Neutrophil (primary cell): ENCODE data around the gene OR5D16.

ENCODE experiments used
- H3K27ac ChIP-seq: fragments of 200-600 bp; sonication (generic); 2 replicates; pipeline ENCODE4 v1.5.1; 2016; ENCODE audit warnings: mild to moderate bottlenecking, moderate library complexity
- H3K27me3 ChIP-seq: fragments of 200-600 bp; sonication (generic); 2 replicates; pipeline ENCODE4 v1.6.0; 2016; ENCODE audit warnings: mild to moderate bottlenecking
- H3K36me3 ChIP-seq: fragments of 200-600 bp; sonication (generic); 2 replicates; pipeline ENCODE4 v1.5.1; 2017
- H3K4me1 ChIP-seq, 2 experiments: fragments of 200-600 bp in 1 of 2; sonication (generic) in 1 of 2; 1 replicate in 1 of 2; 2 replicates in 1 of 2; pipeline versions ENCODE4 v1.5.1 to v1.6.1; 2013 to 2016; ENCODE audit warnings: low read depth in 1 of 2, low read length in 1 of 2, mild to moderate bottlenecking in 1 of 2, moderate library complexity in 1 of 2; ENCODE audit not compliant: control insufficient read depth in 1 of 2, insufficient read depth in 1 of 2
- H3K4me3 ChIP-seq, 2 experiments: fragments of 200-600 bp in 1 of 2; sonication (generic) in 1 of 2; 1 replicate in 1 of 2; 2 replicates in 1 of 2; pipeline ENCODE4 v1.5.1; 2013 to 2016; ENCODE audit warnings: low read depth in 1 of 2, low read length in 1 of 2, mild to moderate bottlenecking in 1 of 2, moderate library complexity in 1 of 2
- H3K9me3 ChIP-seq: fragments of 200-600 bp; sonication (generic); 2 replicates; pipeline ENCODE4 v1.5.1; 2016
- TF ChIP-seq, protein P1 (sequence below): fragments of 200-600 bp; sonication (generic); IDR thresholded peaks from 2 replicates; pipeline ENCODE4 v1.5.1; 2016; ENCODE audit warnings: antibody characterized with exemption

The OR5D16 gene

DNA sequence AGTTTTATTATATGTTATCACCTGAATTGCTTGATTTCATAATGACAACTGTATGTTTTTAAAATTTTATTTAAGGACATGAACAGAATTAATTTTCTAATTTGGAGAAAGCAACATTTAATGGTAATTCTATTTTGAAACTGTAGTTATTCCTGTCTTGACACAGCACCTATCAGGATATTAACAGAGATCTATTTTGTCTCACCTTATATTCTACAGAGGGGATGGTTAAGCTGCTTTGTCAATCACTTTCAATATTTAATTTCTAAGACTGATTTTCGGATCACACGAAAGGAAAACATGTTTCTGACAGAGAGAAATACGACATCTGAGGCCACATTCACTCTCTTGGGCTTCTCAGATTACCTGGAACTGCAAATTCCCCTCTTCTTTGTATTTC, at the start of gene OR5D16:
Gene OR5D16 (plus strand): TSS at position 301 of the 400 bp plus-strand sequence. CDS start 0 bp downstream, at position 301.
- H3K9me3 ChIP-seq = no peaks in the 10 kb centered on the region
- H3K27ac ChIP-seq = no peak within 1 kb of the TSS
- H3K27me3 ChIP-seq = no peaks in the 10 kb centered on the region
- TF ChIP-seq, protein P1, sequence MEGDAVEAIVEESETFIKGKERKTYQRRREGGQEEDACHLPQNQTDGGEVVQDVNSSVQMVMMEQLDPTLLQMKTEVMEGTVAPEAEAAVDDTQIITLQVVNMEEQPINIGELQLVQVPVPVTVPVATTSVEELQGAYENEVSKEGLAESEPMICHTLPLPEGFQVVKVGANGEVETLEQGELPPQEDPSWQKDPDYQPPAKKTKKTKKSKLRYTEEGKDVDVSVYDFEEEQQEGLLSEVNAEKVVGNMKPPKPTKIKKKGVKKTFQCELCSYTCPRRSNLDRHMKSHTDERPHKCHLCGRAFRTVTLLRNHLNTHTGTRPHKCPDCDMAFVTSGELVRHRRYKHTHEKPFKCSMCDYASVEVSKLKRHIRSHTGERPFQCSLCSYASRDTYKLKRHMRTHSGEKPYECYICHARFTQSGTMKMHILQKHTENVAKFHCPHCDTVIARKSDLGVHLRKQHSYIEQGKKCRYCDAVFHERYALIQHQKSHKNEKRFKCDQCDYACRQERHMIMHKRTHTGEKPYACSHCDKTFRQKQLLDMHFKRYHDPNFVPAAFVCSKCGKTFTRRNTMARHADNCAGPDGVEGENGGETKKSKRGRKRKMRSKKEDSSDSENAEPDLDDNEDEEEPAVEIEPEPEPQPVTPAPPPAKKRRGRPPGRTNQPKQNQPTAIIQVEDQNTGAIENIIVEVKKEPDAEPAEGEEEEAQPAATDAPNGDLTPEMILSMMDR = no peak
- no peak within 1 kb of the TSS for H3K4me3 ChIP-seq
- H3K4me1 ChIP-seq = no peaks in the 10 kb centered on the region
- no peaks in the 10 kb centered on the region for H3K36me3 ChIP-seq

DNA sequence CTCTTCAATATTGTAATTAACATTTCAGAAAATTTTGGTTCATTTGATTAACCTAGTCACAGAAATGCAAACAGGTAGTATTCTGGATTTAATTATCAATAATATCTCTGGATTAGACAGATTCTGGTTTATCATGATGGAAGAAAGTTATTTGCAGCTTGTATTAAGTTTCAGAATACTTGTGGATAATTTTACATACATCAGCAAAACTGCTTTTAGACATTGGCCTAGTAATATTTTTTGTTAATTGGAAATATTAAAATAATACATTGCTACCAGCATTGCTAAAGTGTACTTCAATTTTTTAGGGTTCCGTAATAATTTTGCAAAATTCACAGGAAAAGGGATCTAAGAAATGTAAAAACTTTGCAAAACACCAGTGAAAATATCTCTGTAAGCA, 46.9 kb upstream of the OR5D16 start:
- Histone ChIP-seq H3K36me3 (no peaks in the 10 kb centered on the region), H3K4me1 (no peaks in the 10 kb centered on the region), H3K27ac (no peak overlapping the region), H3K27me3 (no peaks in the 10 kb centered on the region), H3K4me3 (no peak overlapping the region), H3K9me3 (no peaks in the 10 kb centered on the region)
- TF ChIP-seq, protein P1 = no peak

DNA sequence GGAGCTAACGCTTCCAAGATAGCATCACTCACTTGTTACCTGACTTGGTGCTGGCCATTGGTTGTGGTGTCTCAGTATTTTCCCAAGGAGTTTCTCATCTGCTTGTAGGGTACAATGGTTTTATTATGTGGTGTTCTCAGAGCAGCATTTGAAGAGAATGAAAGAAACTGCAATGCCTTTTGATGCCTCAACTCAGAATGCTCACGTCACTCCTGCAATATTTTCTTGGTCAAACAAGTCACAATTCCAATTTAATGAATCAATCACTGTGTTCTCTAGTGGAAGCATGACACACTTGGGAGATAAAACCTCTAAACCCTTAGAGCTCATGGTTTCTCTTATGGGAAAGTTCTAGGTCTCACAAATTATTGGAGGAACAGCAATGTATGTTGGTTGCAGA, 45.2 kb upstream of the OR5D16 start:
- H3K4me1 ChIP-seq = no peaks in the 10 kb centered on the region
- no peak overlapping the region for H3K4me3 ChIP-seq
- H3K27me3 ChIP-seq = no peaks in the 10 kb centered on the region
- no peaks in the 10 kb centered on the region for H3K9me3 ChIP-seq
- no peaks in the 10 kb centered on the region for H3K36me3 ChIP-seq
- no peak overlapping the region for H3K27ac ChIP-seq
- TF ChIP-seq, protein P1 = no peak

DNA sequence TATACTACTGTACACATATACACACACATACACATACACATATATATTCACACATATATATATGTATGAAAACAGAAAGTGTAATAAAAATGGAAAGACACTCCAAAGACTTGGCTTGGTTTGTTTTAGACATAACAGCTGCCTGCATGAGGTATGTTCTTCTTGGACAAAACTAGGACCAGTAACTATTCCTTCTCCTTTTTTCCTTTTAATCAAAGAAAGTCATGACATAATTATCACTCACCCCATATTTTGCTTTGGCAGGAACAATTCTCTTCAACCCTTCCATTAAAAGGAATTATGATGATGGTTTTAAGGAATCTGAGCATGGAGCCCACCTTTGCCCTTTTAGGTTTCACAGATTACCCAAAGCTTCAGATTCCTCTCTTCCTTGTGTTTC, 43.3 kb upstream of the OR5D16 start, which contains the start of gene OR5D14:
Gene OR5D14 (plus strand): TSS at position 301 of the 400 bp plus-strand sequence. CDS start 0 bp downstream, at position 301.
- H3K27ac ChIP-seq = no peak within 1 kb of the TSS
- H3K4me1 ChIP-seq = no peaks in the 10 kb centered on the region
- no peak within 1 kb of the TSS for H3K4me3 ChIP-seq
- no peaks in the 10 kb centered on the region for H3K36me3 ChIP-seq
- no peaks in the 10 kb centered on the region for H3K27me3 ChIP-seq
- no peaks in the 10 kb centered on the region for H3K9me3 ChIP-seq
- TF ChIP-seq, protein P1 = no peak

DNA sequence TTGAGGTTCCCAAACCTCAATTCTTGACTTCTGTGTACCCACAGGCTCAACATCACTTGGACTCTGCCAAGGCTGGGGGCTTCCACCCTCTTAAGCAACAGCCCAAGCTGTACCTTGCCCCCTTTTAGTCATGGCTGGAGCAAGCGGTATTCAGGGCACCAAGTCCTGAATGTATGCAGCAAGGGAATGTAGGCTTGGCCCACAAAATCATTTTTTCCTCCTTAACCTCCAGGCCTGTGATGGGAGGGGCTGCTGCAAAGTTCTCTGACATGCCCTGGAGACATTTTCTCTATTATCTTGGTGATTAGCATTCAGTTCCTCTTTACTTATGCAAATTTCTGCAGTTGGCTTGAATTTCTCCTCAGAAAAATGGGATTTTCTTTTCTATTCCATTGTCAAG, 32.3 kb upstream of the OR5D16 start:
- H3K36me3 ChIP-seq = no peaks in the 10 kb centered on the region
- TF ChIP-seq, protein P1 = no peak
- no peak overlapping the region for H3K4me3 ChIP-seq
- H3K4me1 ChIP-seq = no peaks in the 10 kb centered on the region
- no peaks in the 10 kb centered on the region for H3K27me3 ChIP-seq
- no peaks in the 10 kb centered on the region for H3K9me3 ChIP-seq
- H3K27ac ChIP-seq = no peak overlapping the region

DNA sequence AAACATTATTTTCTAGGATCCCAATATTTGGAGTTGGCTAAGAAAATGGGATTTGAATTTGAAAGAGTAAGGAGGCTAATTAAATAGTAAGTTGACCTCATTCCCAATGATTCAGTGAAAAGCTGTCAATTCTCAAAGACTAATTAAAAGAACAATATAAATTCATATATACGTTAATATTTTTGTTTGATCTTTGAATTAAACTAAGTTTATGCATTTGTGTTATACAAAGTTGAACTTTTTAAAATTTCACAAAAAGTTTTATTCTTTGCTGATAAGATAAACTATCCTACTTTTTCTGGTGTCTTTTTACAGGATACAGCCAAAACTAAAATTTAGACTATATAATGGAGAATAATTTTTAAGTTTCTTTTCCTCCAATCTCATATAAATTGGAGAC, 27.5 kb upstream of the OR5D16 start, which contains the start of gene OR5L1:
Gene OR5L1 (plus strand): TSS at position 301 of the 400 bp plus-strand sequence. CDS start 100 bp downstream, outside the sequence.
- Histone ChIP-seq H3K27ac (no peak within 1 kb of the TSS), H3K4me3 (no peak within 1 kb of the TSS), H3K4me1 (no peaks in the 10 kb centered on the region), H3K36me3 (no peaks in the 10 kb centered on the region), H3K27me3 (no peaks in the 10 kb centered on the region), H3K9me3 (no peaks in the 10 kb centered on the region)
- TF ChIP-seq, protein P1 = no peak
